ENCODE data around the gene SRGAP3.

Gene SRGAP3

GRCh38 chr3:9037144-9037711 lies 212.2 kb downstream of the SRGAP3 start (continued):
- no peak for TF ChIP-seq ZNF645 (tag by site-specific recombination; IDR thresholded peaks at IDR 0.05)
- no peak for TF ChIP-seq ZNF391 (tag by site-specific recombination; IDR thresholded peaks at IDR 0.05; ENCODE audit: borderline replicate concordance, low read depth)
- TF ChIP-seq, protein P1, sequence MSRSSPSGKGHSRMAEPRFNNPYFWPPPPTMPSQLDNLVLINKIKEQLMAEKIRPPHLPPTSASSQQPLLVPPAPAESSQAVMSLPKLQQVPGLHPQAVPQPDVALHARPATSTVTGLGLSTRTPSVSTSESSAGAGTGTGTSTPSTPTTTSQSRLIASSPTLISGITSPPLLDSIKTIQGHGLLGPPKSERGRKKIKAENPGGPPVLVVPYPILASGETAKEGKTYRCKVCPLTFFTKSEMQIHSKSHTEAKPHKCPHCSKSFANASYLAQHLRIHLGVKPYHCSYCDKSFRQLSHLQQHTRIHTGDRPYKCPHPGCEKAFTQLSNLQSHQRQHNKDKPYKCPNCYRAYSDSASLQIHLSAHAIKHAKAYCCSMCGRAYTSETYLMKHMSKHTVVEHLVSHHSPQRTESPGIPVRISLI (tag by site-specific recombination; IDR thresholded peaks at IDR 0.05): no peak
- no peak for TF ChIP-seq SP2 (tag by site-specific recombination; IDR thresholded peaks at IDR 0.05)
- no peak for TF ChIP-seq ZBTB11 (tag by site-specific recombination; conservative IDR thresholded peaks at IDR 0.05; ENCODE audit: low read depth)
- no peak for TF ChIP-seq IKZF3 (tag by site-specific recombination; IDR thresholded peaks at IDR 0.05)
- TF ChIP-seq, protein P2, sequence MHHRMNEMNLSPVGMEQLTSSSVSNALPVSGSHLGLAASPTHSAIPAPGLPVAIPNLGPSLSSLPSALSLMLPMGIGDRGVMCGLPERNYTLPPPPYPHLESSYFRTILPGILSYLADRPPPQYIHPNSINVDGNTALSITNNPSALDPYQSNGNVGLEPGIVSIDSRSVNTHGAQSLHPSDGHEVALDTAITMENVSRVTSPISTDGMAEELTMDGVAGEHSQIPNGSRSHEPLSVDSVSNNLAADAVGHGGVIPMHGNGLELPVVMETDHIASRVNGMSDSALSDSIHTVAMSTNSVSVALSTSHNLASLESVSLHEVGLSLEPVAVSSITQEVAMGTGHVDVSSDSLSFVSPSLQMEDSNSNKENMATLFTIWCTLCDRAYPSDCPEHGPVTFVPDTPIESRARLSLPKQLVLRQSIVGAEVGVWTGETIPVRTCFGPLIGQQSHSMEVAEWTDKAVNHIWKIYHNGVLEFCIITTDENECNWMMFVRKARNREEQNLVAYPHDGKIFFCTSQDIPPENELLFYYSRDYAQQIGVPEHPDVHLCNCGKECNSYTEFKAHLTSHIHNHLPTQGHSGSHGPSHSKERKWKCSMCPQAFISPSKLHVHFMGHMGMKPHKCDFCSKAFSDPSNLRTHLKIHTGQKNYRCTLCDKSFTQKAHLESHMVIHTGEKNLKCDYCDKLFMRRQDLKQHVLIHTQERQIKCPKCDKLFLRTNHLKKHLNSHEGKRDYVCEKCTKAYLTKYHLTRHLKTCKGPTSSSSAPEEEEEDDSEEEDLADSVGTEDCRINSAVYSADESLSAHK (tag by site-specific recombination; IDR thresholded peaks at IDR 0.05): no peak
- no peak for TF ChIP-seq ZNF266 (tag by site-specific recombination; IDR thresholded peaks at IDR 0.05; ENCODE audit: low read depth)
- no peak for TF ChIP-seq ZNF777 (tag by site-specific recombination; IDR thresholded peaks at IDR 0.05; ENCODE audit: borderline replicate concordance)

DNA sequence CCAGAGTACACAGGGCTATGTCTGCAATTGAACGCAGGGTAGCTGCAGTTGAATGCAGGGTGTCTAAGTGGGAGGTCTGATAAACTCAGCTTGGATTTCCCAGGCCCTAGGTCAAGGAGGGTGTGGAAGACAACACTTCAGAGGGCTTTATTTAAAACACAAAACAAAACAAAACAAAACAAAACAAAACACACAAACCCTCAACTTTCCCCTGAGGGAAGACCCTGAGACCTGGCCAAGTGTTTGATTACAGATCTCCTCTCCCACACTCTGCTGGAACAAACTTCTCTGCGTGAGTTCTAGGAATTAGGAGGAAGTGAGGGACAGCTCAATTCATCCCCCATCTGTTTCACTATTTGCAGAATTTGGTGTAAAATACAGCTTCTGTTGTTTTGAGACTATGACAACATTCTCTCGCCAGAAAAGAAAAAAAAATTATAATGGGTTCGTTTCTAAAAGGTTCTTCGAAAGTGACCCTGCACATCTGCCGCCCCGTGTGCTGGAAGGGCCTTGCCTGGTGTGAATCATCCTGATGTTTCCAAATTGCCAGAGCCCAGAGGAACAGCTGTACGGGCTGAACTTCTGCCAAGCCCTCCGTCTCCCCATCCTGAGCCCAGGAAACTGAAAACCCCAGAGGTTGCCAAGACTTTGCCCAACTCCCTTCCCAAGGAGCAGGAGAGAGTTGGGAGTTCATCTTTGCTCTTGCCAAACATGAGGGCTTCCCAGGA lies 212.9 kb downstream of the SRGAP3 start:
- CTCF ChIA-PET: no interaction called here
- Histone ChIP-seq H3K27ac (ENCODE audit: extremely low read depth, low read depth, low read length) (no peak overlapping the region), H3K36me3 (ENCODE audit: control insufficient read depth in 2 of 2, insufficient read depth in 1 of 2, low read length in 2 of 2) (no peaks in the 10 kb centered on the region), H3K4me1 (ENCODE audit: control insufficient read depth, insufficient read depth, low read length) (peaks cover 5% of the 10 kb centered on the region; the same call in 1 of the 2 replicates), H3K4me3 (ENCODE audit: low read depth, low read length) (no peak overlapping the region), H3K9me3 (ENCODE audit: control insufficient read depth, insufficient read depth, low read depth, low read length) (no peaks in the 10 kb centered on the region)
- POLR2A ChIA-PET: no interaction called here
- TF ChIP-seq FEZF1 (tag by site-specific recombination; IDR thresholded peaks at IDR 0.05): peak; percentile 54
- TF ChIP-seq ZIC2 (tag by site-specific recombination; IDR thresholded peaks at IDR 0.05): peak; percentile 75
- TF ChIP-seq ZFP37 (tag by site-specific recombination; IDR thresholded peaks at IDR 0.05): no peak
- peak; percentile 75 for TF ChIP-seq GLIS1 (tag by site-specific recombination; IDR thresholded peaks at IDR 0.05)
- TF ChIP-seq ZBTB8A (tag by site-specific recombination; IDR thresholded peaks at IDR 0.05): no peak
- no peak for TF ChIP-seq ZNF843 (tag by site-specific recombination; IDR thresholded peaks at IDR 0.05)
- no peak for TF ChIP-seq ZNF48 (tag by site-specific recombination; IDR thresholded peaks at IDR 0.05)
- TF ChIP-seq, protein P1 (tag by site-specific recombination; IDR thresholded peaks at IDR 0.05): no peak
- no peak for TF ChIP-seq ZNF513 (tag by site-specific recombination; IDR thresholded peaks at IDR 0.05)
- TF ChIP-seq, protein P3, sequence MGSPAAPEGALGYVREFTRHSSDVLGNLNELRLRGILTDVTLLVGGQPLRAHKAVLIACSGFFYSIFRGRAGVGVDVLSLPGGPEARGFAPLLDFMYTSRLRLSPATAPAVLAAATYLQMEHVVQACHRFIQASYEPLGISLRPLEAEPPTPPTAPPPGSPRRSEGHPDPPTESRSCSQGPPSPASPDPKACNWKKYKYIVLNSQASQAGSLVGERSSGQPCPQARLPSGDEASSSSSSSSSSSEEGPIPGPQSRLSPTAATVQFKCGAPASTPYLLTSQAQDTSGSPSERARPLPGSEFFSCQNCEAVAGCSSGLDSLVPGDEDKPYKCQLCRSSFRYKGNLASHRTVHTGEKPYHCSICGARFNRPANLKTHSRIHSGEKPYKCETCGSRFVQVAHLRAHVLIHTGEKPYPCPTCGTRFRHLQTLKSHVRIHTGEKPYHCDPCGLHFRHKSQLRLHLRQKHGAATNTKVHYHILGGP (tag by site-specific recombination; IDR thresholded peaks at IDR 0.05): peak; percentile 49
- TF ChIP-seq ZNF621 (tag by site-specific recombination; IDR thresholded peaks at IDR 0.05): no peak
- no peak for TF ChIP-seq ZNF148 (tag by site-specific recombination; IDR thresholded peaks at IDR 0.05; ENCODE audit: borderline replicate concordance)
